OCI-LY3 (cell line): Measurements from ENCODE around the gene TNNI3K.

ENCODE experiments used
- H2AFZ ChIP-seq: fragments of 200-600, 300-600 bp; shearing (Covaris generic); 2 replicates; pipeline ENCODE4 v1.6.0; 2014; ENCODE audit warnings: antibody characterized with exemption, low read depth, low read length
- H3K27ac ChIP-seq: fragments of 200-600, 300-600 bp; sonication (generic); 2 replicates; pipeline ENCODE4 v1.5.1; 2014; ENCODE audit warnings: mild to moderate bottlenecking, low read length, moderate library complexity, mixed read lengths
- H3K27me3 ChIP-seq: fragments of 200-600, 300-600 bp; sonication (generic); 2 replicates; pipeline ENCODE4 v1.6.1; 2014; ENCODE audit warnings: low read depth, low read length, mixed read lengths
- H3K36me3 ChIP-seq: fragments of 200-600, 300-600 bp; sonication (generic); replicated peaks from 2 replicates; pipeline ENCODE3; 2014; ENCODE audit warnings: low read depth, low read length, mixed read lengths
- H3K4me1 ChIP-seq: fragments of 300-600, 200-600 bp; sonication (generic); 2 replicates; pipeline ENCODE4 v1.6.1; 2014; ENCODE audit warnings: low read length, mixed read lengths
- H3K4me2 ChIP-seq: fragments of 200-600, 300-600 bp; sonication (generic); 2 replicates; pipeline ENCODE4 v1.6.1; 2014; ENCODE audit warnings: low read length, mixed read lengths
- H3K4me3 ChIP-seq: fragments of 300-600, 200-600 bp; sonication (generic); 2 replicates; pipeline ENCODE4 v1.5.1; 2014; ENCODE audit warnings: antibody characterized with exemption, mild to moderate bottlenecking, low read length, moderate library complexity
- H3K79me2 ChIP-seq: fragments of 300-600, 200-600 bp; shearing (Covaris generic); 2 replicates; pipeline ENCODE4 v1.6.1; 2014; ENCODE audit warnings: mild to moderate bottlenecking, low read length, mixed read lengths
- H3K9ac ChIP-seq: fragments of 300-600, 200-600 bp; shearing (Covaris generic); 2 replicates; pipeline ENCODE4 v1.6.0; 2014; ENCODE audit warnings: mild to moderate bottlenecking, low read length, moderate library complexity
- H3K9me3 ChIP-seq: fragments of 200-600, 300-600 bp; shearing (Covaris generic); 2 replicates; pipeline ENCODE4 v1.6.1; 2014; ENCODE audit warnings: low read length, mixed read lengths; ENCODE audit not compliant: insufficient read depth
- H4K20me1 ChIP-seq: fragments of 200-600, 300-600 bp; sonication (generic); 2 replicates; pipeline ENCODE4 v1.6.1; 2016; ENCODE audit warnings: low read length, mixed read lengths; ENCODE audit not compliant: insufficient read depth
- CTCF ChIP-seq: fragments of 200-600, 300-600 bp; sonication (generic); IDR thresholded peaks from 2 replicates; pipeline ENCODE4 v1.5.1; 2014; ENCODE audit warnings: antibody characterized with exemption, low read length, low read depth
- EZH2phosphoT487 ChIP-seq: fragments of 200-600 bp; shearing (Covaris generic); IDR thresholded peaks from 2 replicates; pipeline ENCODE4 v1.6.1; 2018; ENCODE audit warnings: antibody characterized with exemption, mixed run types, low read depth

TNNI3K gene

GRCh38 chr1:74368335-74368734 lies 133.1 kb downstream of the TNNI3K start:
- Histone ChIP-seq H3K4me3 (no peak overlapping the region), H3K27ac (no peak overlapping the region), H3K4me1 (no peaks in the 10 kb centered on the region), H4K20me1 (no peaks in the 10 kb centered on the region), H3K9ac (no peak overlapping the region), H3K79me2 (no peaks in the 10 kb centered on the region), H2AFZ (no peak overlapping the region), H3K27me3 (no peaks in the 10 kb centered on the region), H3K9me3 (no peaks in the 10 kb centered on the region), H3K36me3 (no peaks in the 10 kb centered on the region), H3K4me2 (no peak overlapping the region)
- TF ChIP-seq CTCF (no peak), EZH2phosphoT487 (no peak)

GRCh38 chr1:74375376-74375775 lies 140.2 kb downstream of the TNNI3K start:
- H4K20me1 ChIP-seq = no peaks in the 10 kb centered on the region

GRCh38 chr1:74380252-74380651 lies 145.1 kb downstream of the TNNI3K start:
- TF ChIP-seq CTCF (no peak), EZH2phosphoT487 (no peak)
- no peak overlapping the region for H3K4me3 ChIP-seq
- no peak overlapping the region for H3K4me2 ChIP-seq
- H4K20me1 ChIP-seq = no peaks in the 10 kb centered on the region
- H2AFZ ChIP-seq = no peak overlapping the region
- H3K9ac ChIP-seq = no peak overlapping the region
- no peaks in the 10 kb centered on the region for H3K4me1 ChIP-seq
- H3K79me2 ChIP-seq = no peaks in the 10 kb centered on the region
- H3K36me3 ChIP-seq = no peaks in the 10 kb centered on the region
- H3K27me3 ChIP-seq = no peaks in the 10 kb centered on the region
- no peaks in the 10 kb centered on the region for H3K9me3 ChIP-seq
- H3K27ac ChIP-seq = no peak overlapping the region

More at GRCh38 chr1:74375376-74375775, 140.2 kb downstream of the TNNI3K start:
- Histone ChIP-seq H2AFZ (no peak overlapping the region), H3K27ac (no peak overlapping the region), H3K9me3 (no peaks in the 10 kb centered on the region), H3K79me2 (no peaks in the 10 kb centered on the region), H3K4me1 (no peaks in the 10 kb centered on the region), H3K9ac (no peak overlapping the region), H3K4me3 (no peak overlapping the region), H3K36me3 (no peaks in the 10 kb centered on the region), H3K27me3 (no peaks in the 10 kb centered on the region), H3K4me2 (no peak overlapping the region)
- TF ChIP-seq EZH2phosphoT487 = no peak
- no peak for TF ChIP-seq CTCF

GRCh38 chr1:74388855-74389254 lies 153.7 kb downstream of the TNNI3K start:
- Histone ChIP-seq H3K9me3 (no peaks in the 10 kb centered on the region), H3K27ac (no peak overlapping the region), H3K79me2 (no peaks in the 10 kb centered on the region), H3K4me1 (no peaks in the 10 kb centered on the region), H3K4me2 (no peak overlapping the region), H3K27me3 (no peaks in the 10 kb centered on the region), H2AFZ (no peak overlapping the region), H3K9ac (no peak overlapping the region), H3K4me3 (no peak overlapping the region), H3K36me3 (no peaks in the 10 kb centered on the region), H4K20me1 (no peaks in the 10 kb centered on the region)
- TF ChIP-seq EZH2phosphoT487 (no peak), CTCF (no peak)
